Measurements from ENCODE around the gene CEP152. TPM values are rescaled to one million over a fixed set of nuclear protein-coding genes. Genes with fewer than 3 reads are reported as not detected.

CEP152 gene
- total and polyA plus RNA-seq, 4 donors: 0.30 to 9.7 (median 3.5) TPM

DNA sequence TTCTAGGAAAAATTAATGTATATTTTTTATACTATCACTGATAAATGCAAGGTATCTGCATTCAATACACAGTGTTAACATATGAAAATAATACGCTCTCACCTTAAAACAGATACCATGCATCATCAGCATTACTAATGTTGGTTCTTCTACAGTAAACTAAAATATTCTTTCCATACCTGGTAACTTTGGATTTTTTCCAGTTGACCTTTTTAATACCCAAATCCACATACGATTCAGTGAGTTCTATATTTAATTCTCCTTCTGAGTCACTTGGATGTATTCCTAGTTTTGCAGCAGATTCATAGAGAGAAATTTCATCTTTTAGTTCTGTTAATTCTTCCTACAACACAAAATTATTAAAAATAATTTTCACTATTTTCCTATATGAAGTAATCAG lies 29.9 kb downstream of the CEP152 start:
- Histone ChIP-seq H3K4me1 (ENCODE audit: control insufficient read depth in 4 of 4, insufficient read depth in 4 of 4, low read length in 3 of 4) (peaks cover 6 to 17% (median 11%) of the 10 kb centered on the region in 4 donors), H3K4me3 (ENCODE audit: low read depth in 1 of 3, low read length in 3 of 3) (no peak overlapping the region), H3K27ac (ENCODE audit: low read depth in 1 of 2, low read length in 2 of 2) (no peak overlapping the region), H3K9me3 (ENCODE audit: control insufficient read depth in 4 of 4, low read length in 3 of 4) (no peaks in the 10 kb centered on the region), H3K27me3 (ENCODE audit: control insufficient read depth in 4 of 4, insufficient read depth in 4 of 4, low read length in 3 of 4) (no peaks in the 10 kb centered on the region), H3K36me3 (ENCODE audit: control insufficient read depth in 4 of 4, insufficient read depth in 3 of 4, low read depth in 1 of 4, low read length in 3 of 4) (peaks cover 0 to 2% (median 0%) of the 10 kb centered on the region in 4 donors), H3K9ac (ENCODE audit: low read depth in 1 of 2, low read length in 2 of 2) (no peak overlapping the region)
- DNase-seq (ENCODE audit: low spot score): no peak
- WGBS: 87% methylated on average over 2 of the region's 2 CpGs
- TF ChIP-seq FOXA1 (IDR thresholded peaks at IDR 0.05) (no peak), JUND (IDR thresholded peaks at IDR 0.05) (no peak), EGR1 (IDR thresholded peaks at IDR 0.05; ENCODE audit: low read depth in 2 of 2) (no peak)
- TF ChIP-seq, protein P1, sequence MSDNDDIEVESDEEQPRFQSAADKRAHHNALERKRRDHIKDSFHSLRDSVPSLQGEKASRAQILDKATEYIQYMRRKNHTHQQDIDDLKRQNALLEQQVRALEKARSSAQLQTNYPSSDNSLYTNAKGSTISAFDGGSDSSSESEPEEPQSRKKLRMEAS (IDR thresholded peaks at IDR 0.05): no peak
- TF ChIP-seq, protein P2, sequence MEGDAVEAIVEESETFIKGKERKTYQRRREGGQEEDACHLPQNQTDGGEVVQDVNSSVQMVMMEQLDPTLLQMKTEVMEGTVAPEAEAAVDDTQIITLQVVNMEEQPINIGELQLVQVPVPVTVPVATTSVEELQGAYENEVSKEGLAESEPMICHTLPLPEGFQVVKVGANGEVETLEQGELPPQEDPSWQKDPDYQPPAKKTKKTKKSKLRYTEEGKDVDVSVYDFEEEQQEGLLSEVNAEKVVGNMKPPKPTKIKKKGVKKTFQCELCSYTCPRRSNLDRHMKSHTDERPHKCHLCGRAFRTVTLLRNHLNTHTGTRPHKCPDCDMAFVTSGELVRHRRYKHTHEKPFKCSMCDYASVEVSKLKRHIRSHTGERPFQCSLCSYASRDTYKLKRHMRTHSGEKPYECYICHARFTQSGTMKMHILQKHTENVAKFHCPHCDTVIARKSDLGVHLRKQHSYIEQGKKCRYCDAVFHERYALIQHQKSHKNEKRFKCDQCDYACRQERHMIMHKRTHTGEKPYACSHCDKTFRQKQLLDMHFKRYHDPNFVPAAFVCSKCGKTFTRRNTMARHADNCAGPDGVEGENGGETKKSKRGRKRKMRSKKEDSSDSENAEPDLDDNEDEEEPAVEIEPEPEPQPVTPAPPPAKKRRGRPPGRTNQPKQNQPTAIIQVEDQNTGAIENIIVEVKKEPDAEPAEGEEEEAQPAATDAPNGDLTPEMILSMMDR (IDR thresholded peaks at IDR 0.05; ENCODE audit: low read depth, low read length, missing input control): no peak

DNA sequence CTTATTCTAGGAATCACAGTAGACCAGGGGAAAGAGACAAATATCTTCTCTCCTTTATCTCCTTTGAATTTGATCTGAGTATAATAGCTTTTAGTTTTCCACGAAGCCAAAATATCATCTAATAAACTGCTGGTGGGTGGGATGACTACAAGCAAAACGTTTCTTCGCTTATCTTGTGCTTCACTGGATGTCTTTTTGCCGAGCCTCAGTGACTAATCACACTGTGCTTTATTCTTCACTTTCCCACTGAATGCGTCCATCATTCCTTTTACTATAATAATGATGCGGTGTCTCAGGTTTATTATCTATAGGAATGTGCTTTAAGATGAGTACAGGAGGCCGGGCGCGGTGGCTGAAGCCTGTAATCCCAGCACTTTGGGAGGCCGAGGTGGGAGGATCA lies 32.5 kb downstream of the CEP152 start:
- Histone ChIP-seq H3K27me3 (ENCODE audit: control insufficient read depth in 4 of 4, insufficient read depth in 4 of 4, low read length in 3 of 4) (no peaks in the 10 kb centered on the region), H3K4me1 (ENCODE audit: control insufficient read depth in 4 of 4, insufficient read depth in 4 of 4, low read length in 3 of 4) (peaks cover 0 to 8% (median 6%) of the 10 kb centered on the region in 4 donors), H3K9ac (ENCODE audit: low read depth in 1 of 2, low read length in 2 of 2) (no peak overlapping the region), H3K36me3 (ENCODE audit: control insufficient read depth in 4 of 4, insufficient read depth in 3 of 4, low read depth in 1 of 4, low read length in 3 of 4) (peaks cover 0 to 2% (median 0%) of the 10 kb centered on the region in 4 donors), H3K4me3 (ENCODE audit: low read depth in 1 of 3, low read length in 3 of 3) (no peak overlapping the region), H3K27ac (ENCODE audit: low read depth in 1 of 2, low read length in 2 of 2) (no peak overlapping the region), H3K9me3 (ENCODE audit: control insufficient read depth in 4 of 4, low read length in 3 of 4) (no peaks in the 10 kb centered on the region)
- 92% methylated on average over 10 of the region's 10 CpGs for WGBS
- DNase-seq (ENCODE audit: low spot score): no peak
- TF ChIP-seq SP1 (IDR thresholded peaks at IDR 0.05) (no peak), EGR1 (IDR thresholded peaks at IDR 0.05; ENCODE audit: low read depth in 2 of 2) (no peak), GABPA (IDR thresholded peaks at IDR 0.05 in 1 of 2, conservative IDR thresholded peaks at IDR 0.05 in 1 of 2) (no peak), RAD21 (IDR thresholded peaks at IDR 0.05) (no peak), FOXA2 (IDR thresholded peaks at IDR 0.05) (no peak), RXRA (IDR thresholded peaks at IDR 0.05) (no peak), HNF4A (conservative IDR thresholded peaks at IDR 0.05) (no peak), FOXA1 (IDR thresholded peaks at IDR 0.05) (no peak)
- TF ChIP-seq, protein P2 (IDR thresholded peaks at IDR 0.05; ENCODE audit: low read depth, low read length, missing input control): no peak

DNA sequence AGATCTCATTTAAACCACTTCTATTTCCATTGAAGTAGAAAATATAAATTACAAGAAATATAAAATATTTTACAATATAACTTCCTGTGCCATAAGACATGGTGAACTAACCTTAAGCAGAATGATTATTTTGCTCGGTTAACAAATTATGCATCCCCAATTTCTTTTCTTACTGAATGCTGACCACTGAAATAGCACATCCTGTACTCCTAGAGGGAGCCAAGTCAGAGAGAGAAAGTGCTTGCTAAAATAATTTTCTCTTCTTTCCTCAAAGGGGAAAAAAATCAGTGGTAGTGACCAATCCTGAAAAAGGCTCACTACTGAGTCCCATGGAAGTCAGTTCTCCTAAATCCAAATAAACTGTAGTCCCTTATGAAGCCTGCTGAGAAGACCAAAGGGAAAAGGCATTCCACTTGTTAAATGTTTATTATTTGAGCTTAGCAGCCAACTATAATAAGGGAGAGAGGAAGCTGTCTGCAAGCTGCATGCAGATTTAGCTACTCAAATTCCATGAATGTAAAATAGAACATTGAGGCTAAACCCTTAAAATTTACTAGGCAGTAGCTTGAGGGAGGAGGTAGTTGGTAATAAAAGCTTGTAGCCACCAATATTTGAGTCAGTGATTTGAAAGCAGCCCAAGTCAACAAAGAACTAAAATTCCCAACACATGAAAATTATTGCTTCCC lies 33.1 kb downstream of the CEP152 start:
- DNase-seq (ENCODE audit: low spot score): no peak
- Histone ChIP-seq H3K27ac (ENCODE audit: low read depth in 1 of 2, low read length in 2 of 2) (no peak overlapping the region), H3K36me3 (ENCODE audit: control insufficient read depth in 4 of 4, insufficient read depth in 3 of 4, low read depth in 1 of 4, low read length in 3 of 4) (peaks cover 0 to 2% (median 0%) of the 10 kb centered on the region in 4 donors), H3K27me3 (ENCODE audit: control insufficient read depth in 4 of 4, insufficient read depth in 4 of 4, low read length in 3 of 4) (no peaks in the 10 kb centered on the region), H3K4me1 (ENCODE audit: control insufficient read depth in 4 of 4, insufficient read depth in 4 of 4, low read length in 3 of 4) (peaks cover 0 to 8% (median 5%) of the 10 kb centered on the region in 4 donors), H3K9ac (ENCODE audit: low read depth in 1 of 2, low read length in 2 of 2) (no peak overlapping the region), H3K9me3 (ENCODE audit: control insufficient read depth in 4 of 4, low read length in 3 of 4) (no peaks in the 10 kb centered on the region), H3K4me3 (ENCODE audit: low read depth in 1 of 3, low read length in 3 of 3) (no peak overlapping the region)
- TF ChIP-seq, protein P3, sequence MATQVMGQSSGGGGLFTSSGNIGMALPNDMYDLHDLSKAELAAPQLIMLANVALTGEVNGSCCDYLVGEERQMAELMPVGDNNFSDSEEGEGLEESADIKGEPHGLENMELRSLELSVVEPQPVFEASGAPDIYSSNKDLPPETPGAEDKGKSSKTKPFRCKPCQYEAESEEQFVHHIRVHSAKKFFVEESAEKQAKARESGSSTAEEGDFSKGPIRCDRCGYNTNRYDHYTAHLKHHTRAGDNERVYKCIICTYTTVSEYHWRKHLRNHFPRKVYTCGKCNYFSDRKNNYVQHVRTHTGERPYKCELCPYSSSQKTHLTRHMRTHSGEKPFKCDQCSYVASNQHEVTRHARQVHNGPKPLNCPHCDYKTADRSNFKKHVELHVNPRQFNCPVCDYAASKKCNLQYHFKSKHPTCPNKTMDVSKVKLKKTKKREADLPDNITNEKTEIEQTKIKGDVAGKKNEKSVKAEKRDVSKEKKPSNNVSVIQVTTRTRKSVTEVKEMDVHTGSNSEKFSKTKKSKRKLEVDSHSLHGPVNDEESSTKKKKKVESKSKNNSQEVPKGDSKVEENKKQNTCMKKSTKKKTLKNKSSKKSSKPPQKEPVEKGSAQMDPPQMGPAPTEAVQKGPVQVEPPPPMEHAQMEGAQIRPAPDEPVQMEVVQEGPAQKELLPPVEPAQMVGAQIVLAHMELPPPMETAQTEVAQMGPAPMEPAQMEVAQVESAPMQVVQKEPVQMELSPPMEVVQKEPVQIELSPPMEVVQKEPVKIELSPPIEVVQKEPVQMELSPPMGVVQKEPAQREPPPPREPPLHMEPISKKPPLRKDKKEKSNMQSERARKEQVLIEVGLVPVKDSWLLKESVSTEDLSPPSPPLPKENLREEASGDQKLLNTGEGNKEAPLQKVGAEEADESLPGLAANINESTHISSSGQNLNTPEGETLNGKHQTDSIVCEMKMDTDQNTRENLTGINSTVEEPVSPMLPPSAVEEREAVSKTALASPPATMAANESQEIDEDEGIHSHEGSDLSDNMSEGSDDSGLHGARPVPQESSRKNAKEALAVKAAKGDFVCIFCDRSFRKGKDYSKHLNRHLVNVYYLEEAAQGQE (IDR thresholded peaks at IDR 0.05): no peak
- 83% methylated on average over 1 of the region's 1 CpG for WGBS
